ENCODE data around the gene GRK5.
"Not testable (repeated sequence)": the region's sequence is repeated elsewhere in the genome, so short reads cannot be mapped to it uniquely, and the experiment has no call there.

The GRK5 gene

GRCh38 chr10:119421891-119422681, 214.7 kb downstream of the GRK5 start:
- DNase-seq (no peak), ATAC-seq (no peak)
- Mint-ChIP-seq H3K9me3 (no peaks in the 10 kb centered on the region), H3K4me3 (no peak overlapping the region), H3K27me3 (no peaks in the 10 kb centered on the region), H3K27ac (no peak overlapping the region), H3K4me1 (no peaks in the 10 kb centered on the region)

DNA sequence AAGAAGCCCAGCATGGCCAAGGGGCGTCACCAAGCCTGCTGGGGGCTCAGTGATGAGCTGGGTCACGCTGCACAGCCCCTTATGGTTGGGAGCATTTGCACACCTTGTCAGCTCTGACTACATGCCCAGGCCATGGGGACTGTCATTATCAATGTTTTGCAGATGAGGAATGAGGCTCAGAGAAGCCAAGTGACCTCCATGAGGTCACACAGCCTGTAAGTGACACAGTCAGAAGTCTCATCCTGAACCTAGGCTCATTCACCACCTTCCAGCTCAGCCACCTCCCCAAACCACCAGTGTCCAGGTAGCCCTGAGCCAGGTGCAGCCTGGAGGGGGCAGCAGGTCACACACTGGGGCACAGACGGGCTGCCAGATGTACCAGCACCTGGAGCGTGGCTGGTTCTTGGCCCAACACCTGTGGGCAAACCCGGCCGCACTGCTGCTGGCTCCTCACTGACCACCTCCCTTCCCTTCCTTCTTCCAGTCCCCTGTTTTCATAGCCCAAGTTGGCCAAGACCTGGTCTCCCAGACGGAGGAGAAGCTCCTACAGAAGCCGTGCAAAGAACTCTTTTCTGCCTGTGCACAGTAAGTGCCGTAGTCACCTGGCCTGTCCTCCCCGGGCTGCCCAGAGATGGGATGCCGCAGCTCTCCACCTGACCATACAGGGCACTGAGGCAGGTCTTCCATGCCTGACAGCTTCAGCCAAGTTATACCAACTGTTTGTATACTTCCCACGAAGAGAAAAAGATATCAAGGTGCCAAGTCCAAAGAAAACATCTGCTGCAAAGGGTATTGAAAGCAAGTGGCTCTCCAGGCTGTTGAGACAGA, 215.5 kb downstream of the GRK5 start:
- Mint-ChIP-seq H3K9me3 (no peaks in the 10 kb centered on the region), H3K27me3 (no peaks in the 10 kb centered on the region), H3K4me3 (no peak overlapping the region), H3K4me1 (no peaks in the 10 kb centered on the region), H3K27ac (no peak overlapping the region)
- no peak for ATAC-seq
- no peak for DNase-seq

DNA sequence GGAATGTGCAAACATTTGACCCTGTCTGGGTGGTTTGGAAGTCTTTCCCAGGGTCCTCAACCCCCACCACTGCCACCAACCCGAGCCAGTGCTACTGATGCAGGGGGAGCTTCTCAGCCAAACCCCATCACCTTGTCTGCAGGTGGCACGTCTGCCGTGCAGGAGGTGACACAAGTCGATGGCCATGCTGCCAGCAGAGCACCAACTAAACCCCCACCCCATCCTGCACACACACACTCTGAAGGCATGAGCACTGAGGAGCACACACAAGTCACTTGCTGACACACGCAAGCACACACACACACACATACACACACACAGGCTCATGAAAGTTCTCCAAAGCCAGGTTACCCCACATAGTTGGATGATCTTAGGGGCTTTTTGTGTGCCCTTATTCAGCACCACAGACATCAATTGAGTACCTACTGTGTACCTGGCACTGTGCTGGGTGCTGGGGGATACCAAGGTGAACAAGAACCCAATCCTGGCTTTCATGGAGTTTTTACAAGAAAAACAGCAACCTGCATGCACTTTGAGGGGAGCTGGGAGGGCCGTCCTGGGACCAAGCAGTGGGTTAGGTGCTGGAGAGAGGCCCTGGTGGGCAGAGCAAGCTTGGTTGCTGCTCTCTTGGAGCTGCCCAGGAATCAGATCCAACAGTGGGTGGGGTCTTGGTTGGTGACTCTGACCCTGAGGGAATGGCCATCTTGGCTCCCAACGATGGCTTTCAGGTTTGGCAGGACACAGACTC, 216.3 kb downstream of the GRK5 start:
- Mint-ChIP-seq H3K4me1 (peaks cover 4% of the 10 kb centered on the region), H3K9me3 (no peaks in the 10 kb centered on the region), H3K27ac (no peak overlapping the region), H3K4me3 (no peak overlapping the region), H3K27me3 (no peaks in the 10 kb centered on the region)
- no peak for ATAC-seq
- no peak for DNase-seq

DNA sequence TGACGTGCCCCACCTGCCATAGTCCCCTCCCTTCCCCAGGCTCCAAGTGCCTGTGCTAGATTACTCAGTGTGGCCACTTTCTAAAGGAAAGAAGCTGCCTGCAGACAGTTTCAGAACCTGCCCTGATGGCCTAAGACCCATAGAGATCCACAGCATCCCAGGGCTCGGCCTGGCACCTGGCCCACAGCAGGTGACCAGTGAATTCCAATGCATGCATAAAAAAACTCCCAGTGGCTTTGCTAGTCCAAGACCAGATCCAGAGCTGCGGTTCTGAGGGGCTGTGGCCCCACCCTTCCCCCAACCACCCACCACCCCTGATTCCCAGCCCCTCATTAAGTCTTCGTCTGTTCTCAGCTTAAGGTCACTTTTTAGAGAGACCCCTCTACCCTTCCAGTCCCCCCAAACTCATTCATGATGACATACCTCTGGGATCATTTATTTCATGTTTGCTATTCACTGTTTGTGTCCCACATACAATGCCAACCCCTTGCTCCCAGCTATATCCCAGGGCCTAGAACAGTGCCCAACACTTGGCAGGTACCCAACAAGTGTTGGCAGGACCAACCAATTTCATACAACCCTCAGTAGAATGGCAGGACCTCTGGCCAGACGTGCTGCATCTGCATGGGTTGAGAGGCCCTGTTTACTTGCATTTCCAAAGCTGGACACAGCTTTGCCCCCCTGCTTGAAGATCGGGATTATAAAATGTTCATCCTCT, 217.0 kb downstream of the GRK5 start:
- Mint-ChIP-seq H3K4me3 (no peak overlapping the region), H3K27me3 (no peaks in the 10 kb centered on the region)
- ATAC-seq: no peak

GRCh38 chr10:119425102-119425880, 217.9 kb downstream of the GRK5 start:
- no peak for DNase-seq
- Mint-ChIP-seq H3K4me1 (peaks cover 9% of the 10 kb centered on the region), H3K4me3 (no peak overlapping the region), H3K27me3 (no peaks in the 10 kb centered on the region), H3K9me3 (no peaks in the 10 kb centered on the region), H3K27ac (no peak overlapping the region)
- ATAC-seq: no peak

More for the DNA sequence above, 217.0 kb downstream of the GRK5 start:
- no peaks in the 10 kb centered on the region for H3K9me3 Mint-ChIP-seq
- H3K27ac Mint-ChIP-seq: no peak overlapping the region
- peaks cover 9% of the 10 kb centered on the region for H3K4me1 Mint-ChIP-seq
- no peak for DNase-seq

DNA sequence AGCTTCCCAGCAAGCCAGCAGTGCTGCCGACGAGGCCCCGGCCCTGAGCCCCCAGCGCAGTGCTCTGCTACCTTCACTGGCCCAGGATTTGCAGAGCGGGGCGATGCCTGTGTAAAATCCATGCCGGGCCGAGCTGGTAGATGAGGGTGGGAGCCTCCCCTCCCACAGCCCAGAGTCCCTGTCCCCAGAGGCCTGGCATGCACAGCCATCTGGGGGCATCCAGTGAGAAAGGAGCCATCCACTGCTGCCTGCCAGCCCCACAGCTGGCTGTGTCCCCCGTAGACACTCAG, 218.5 kb downstream of the GRK5 start:
- Mint-ChIP-seq H3K4me1 (peaks cover 9% of the 10 kb centered on the region), H3K4me3 (no peak overlapping the region), H3K27me3 (no peaks in the 10 kb centered on the region)

GRCh38 chr10:119426699-119427098, 219.3 kb downstream of the GRK5 start:
- no peak for ATAC-seq
- Mint-ChIP-seq H3K9me3 (no peaks in the 10 kb centered on the region), H3K4me3 (no peak overlapping the region), H3K27me3 (no peaks in the 10 kb centered on the region), H3K27ac (no peak overlapping the region), H3K4me1 (peaks cover 9% of the 10 kb centered on the region)
- DNase-seq: no peak

More for the DNA sequence above, 218.5 kb downstream of the GRK5 start:
- H3K27ac Mint-ChIP-seq: no peak overlapping the region
- H3K9me3 Mint-ChIP-seq: no peaks in the 10 kb centered on the region
- ATAC-seq (no peak), DNase-seq (no peak)

DNA sequence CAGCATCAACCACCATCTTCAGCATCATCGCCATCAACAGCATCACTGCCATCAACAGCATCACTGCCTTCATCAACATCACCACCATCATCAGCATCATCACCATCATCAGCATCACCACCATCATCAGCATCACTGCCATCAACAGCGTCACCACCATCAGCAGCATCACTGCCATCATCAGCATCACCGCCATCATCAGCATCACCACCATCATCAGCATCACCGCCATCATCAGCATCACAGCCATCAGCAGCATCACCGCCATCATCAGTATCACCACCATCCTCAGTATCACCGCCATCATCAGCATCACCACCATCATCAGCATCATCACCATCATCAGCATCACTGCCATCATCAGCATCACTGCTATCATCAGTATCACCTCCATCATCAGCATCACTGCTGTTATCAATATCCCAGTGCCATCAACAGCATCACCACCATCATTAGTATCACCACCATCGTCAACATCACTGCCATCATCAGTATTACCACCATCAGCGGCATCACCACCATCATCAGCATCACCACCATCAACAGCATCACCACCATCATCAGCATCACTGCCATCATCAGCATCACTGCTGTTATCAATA, 220.0 kb downstream of the GRK5 start:
- no peak overlapping the region for H3K4me3 Mint-ChIP-seq
- H3K4me1 Mint-ChIP-seq: peaks cover 9% of the 10 kb centered on the region
- ATAC-seq: no peak
- no peaks in the 10 kb centered on the region for H3K9me3 Mint-ChIP-seq
- no peaks in the 10 kb centered on the region for H3K27me3 Mint-ChIP-seq
- no peak for DNase-seq
- H3K27ac Mint-ChIP-seq: no peak overlapping the region

DNA sequence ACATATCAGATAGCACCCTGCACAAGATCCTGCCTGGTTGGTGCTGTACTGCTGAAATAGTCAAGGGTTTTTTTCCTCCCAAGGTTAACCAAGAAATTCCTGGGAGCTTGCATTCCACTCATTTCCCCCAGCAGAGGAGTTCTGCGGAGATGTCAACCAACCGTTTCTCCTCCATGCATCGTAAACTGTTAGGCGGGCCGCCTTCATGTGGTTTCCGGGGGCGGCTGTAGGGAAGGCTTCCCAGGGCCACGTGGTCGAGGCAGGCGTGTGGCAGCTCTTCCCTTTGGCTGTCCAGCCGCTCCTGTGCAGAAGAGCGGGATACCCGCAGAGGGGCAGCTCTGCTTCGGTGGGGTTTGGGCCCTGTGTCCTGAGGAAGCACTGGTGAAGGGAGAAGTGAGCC, 221.4 kb downstream of the GRK5 start:
- H3K4me1 Mint-ChIP-seq: peaks cover 9% of the 10 kb centered on the region
- H3K27ac Mint-ChIP-seq: no peak overlapping the region
- ATAC-seq (no peak), DNase-seq (no peak)
- no peaks in the 10 kb centered on the region for H3K27me3 Mint-ChIP-seq
- H3K9me3 Mint-ChIP-seq: peaks cover 4 to 6% of the 10 kb centered on the region in 2 donors
- H3K4me3 Mint-ChIP-seq: no peak overlapping the region

DNA sequence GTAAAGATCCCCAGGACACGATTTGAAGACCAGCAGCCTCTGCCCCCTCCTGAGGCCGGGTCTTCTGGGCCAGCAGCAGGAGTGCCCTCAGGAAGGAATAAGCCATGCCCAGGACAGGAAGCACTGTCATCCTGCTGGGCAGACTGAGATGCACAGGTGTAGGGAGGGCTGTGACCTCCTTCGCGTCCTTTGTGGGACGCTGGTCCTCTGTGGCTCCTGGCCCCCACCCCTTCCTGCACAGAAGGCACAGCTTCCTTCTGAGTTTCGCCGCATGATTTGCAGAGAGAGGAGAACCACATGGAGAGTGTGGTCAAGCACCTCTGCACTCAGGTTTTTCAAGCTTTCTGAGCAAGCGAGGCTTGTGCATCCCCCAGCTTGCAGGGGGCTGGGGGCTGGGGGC, 222.4 kb downstream of the GRK5 start:
- ATAC-seq (no peak), DNase-seq (no peak)
- Mint-ChIP-seq H3K27ac (no peak overlapping the region), H3K27me3 (no peaks in the 10 kb centered on the region), H3K4me3 (no peak overlapping the region), H3K4me1 (peaks cover 9% of the 10 kb centered on the region), H3K9me3 (peaks cover 13 to 16% of the 10 kb centered on the region in 2 donors)

GRCh38 chr10:119431034-119431772, 223.8 kb downstream of the GRK5 start:
- H3K27me3 Mint-ChIP-seq: no peaks in the 10 kb centered on the region
- peaks cover 9% of the 10 kb centered on the region for H3K4me1 Mint-ChIP-seq
- peaks cover 22 to 27% of the 10 kb centered on the region in 2 donors for H3K9me3 Mint-ChIP-seq
- H3K27ac Mint-ChIP-seq: no peak overlapping the region
- ATAC-seq: no peak
- DNase-seq: no peak
- no peak overlapping the region for H3K4me3 Mint-ChIP-seq

DNA sequence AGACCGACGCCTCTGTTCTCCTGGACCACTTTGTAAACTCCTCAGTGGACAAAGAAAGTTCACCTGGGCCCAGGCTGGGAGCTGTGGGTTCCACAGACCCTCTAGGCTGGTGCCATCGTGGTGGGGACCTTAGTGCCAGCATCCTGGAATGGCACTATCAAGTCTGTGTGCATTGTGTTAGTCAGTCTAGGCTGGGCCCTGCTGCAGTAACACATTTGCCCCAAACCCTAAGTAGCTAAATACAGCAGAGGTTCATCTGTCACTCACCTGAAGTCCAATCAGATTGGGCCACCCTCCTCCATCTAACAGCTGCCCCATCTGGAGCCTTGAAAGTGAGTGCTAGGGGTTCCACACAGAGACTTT, 224.4 kb downstream of the GRK5 start:
- H3K4me3 Mint-ChIP-seq: no peak overlapping the region
- DNase-seq: no peak
- H3K4me1 Mint-ChIP-seq: peaks cover 9% of the 10 kb centered on the region
- no peaks in the 10 kb centered on the region for H3K27me3 Mint-ChIP-seq
- H3K9me3 Mint-ChIP-seq: peaks cover 22 to 27% of the 10 kb centered on the region in 2 donors
- no peak for ATAC-seq
- no peak overlapping the region for H3K27ac Mint-ChIP-seq

GRCh38 chr10:119434942-119435341, 227.6 kb downstream of the GRK5 start:
- not testable (repeated sequence) for H3K27me3 Mint-ChIP-seq, H3K27ac Mint-ChIP-seq, H3K4me1 Mint-ChIP-seq, DNase-seq, H3K4me3 Mint-ChIP-seq, ATAC-seq
- H3K9me3 Mint-ChIP-seq: peaks cover 22 to 27% of the 10 kb centered on the region in 2 donors

GRCh38 chr10:119438717-119439116, 231.3 kb downstream of the GRK5 start:
- H3K27ac Mint-ChIP-seq: peak overlapping the region in 1 of 2 donors; percentile 13
- peaks cover 20 to 22% of the 10 kb centered on the region in 2 donors for H3K9me3 Mint-ChIP-seq
- no peak overlapping the region for H3K4me3 Mint-ChIP-seq

More at GRCh38 chr10:119438717-119439116, 231.3 kb downstream of the GRK5 start:
- Mint-ChIP-seq H3K4me1 (peaks cover 10% of the 10 kb centered on the region), H3K27me3 (no peaks in the 10 kb centered on the region)
- DNase-seq: no peak
- ATAC-seq: no peak
